Thymus (tissue), 11 donors: Measurements from ENCODE around the gene ADRA1B. TPM values are rescaled to one million over a fixed set of nuclear protein-coding genes. Genes with fewer than 3 reads are reported as not detected.
"Not testable (repeated sequence)": the region's sequence is repeated elsewhere in the genome, so short reads cannot be mapped to it uniquely, and the experiment has no call there.

Experiments
- DNase-seq, 9 donors: peaks; one replicate each; pipeline ENCODE4 v3.0.0-alpha.2; 2013; ENCODE audit warnings: low spot score in 9 of 9, low read depth in 6 of 9, missing footprints in 1 of 9
- H3K27ac ChIP-seq, 2 donors: one replicate each; pipeline ENCODE4 v1.5.1; 2013; ENCODE audit warnings: control low read depth in 1 of 2, low read depth in 1 of 2, low read length in 1 of 2, mild to moderate bottlenecking in 1 of 2, moderate library complexity in 1 of 2
- H3K27me3 ChIP-seq, 2 donors: one replicate each; pipeline ENCODE4 v1.5.1; 2013; ENCODE audit warnings: low read length in 1 of 2; ENCODE audit not compliant: control insufficient read depth in 2 of 2, insufficient read depth in 1 of 2
- H3K36me3 ChIP-seq, 2 donors: one replicate each; pipeline ENCODE4 v1.5.1; 2013; ENCODE audit warnings: low read length in 1 of 2, mild to moderate bottlenecking in 1 of 2, moderate library complexity in 1 of 2; ENCODE audit not compliant: control insufficient read depth in 2 of 2, insufficient read depth in 2 of 2
- H3K4me1 ChIP-seq, 2 donors: one replicate each; pipeline ENCODE4 v1.5.1; 2013; ENCODE audit warnings: low read length in 2 of 2; ENCODE audit not compliant: control insufficient read depth in 2 of 2, insufficient read depth in 2 of 2
- H3K4me3 ChIP-seq, 2 donors: one replicate each; pipeline ENCODE4 v1.5.1; 2013; ENCODE audit warnings: low read length in 2 of 2, control low read depth in 1 of 2, mild to moderate bottlenecking in 1 of 2
- H3K9me3 ChIP-seq, 2 donors: one replicate each; pipeline ENCODE4 v1.5.1; 2013; ENCODE audit warnings: low read length in 1 of 2, mild to moderate bottlenecking in 1 of 2; ENCODE audit not compliant: control insufficient read depth in 2 of 2, insufficient read depth in 1 of 2
- WGBS: extraction: QIAGEN DNeasy Blood & Tissue Kit; methylation state at CpG from one replicate; pipeline ENCODE4 v1.1.7; 2013; 5-methylcytosine and 5-hydroxymethylcytosine counted together
- polyA plus RNA-seq: library from polyadenylated mRNA; stranded (reverse); fragments of 200-250 nt; gene quantifications from one replicate; pipeline ENCODE4 v1.2.3, GENCODE V29; 2013
- total RNA-seq: library from RNA; stranded (reverse); fragments of 120-200 nt; gene quantifications from one replicate; pipeline ENCODE4 v1.2.4, GENCODE V29; 2013
- donor health status: healthy.

The ADRA1B gene
- total and polyA plus RNA-seq, 2 donors: 0.09 to 0.18 TPM

DNA sequence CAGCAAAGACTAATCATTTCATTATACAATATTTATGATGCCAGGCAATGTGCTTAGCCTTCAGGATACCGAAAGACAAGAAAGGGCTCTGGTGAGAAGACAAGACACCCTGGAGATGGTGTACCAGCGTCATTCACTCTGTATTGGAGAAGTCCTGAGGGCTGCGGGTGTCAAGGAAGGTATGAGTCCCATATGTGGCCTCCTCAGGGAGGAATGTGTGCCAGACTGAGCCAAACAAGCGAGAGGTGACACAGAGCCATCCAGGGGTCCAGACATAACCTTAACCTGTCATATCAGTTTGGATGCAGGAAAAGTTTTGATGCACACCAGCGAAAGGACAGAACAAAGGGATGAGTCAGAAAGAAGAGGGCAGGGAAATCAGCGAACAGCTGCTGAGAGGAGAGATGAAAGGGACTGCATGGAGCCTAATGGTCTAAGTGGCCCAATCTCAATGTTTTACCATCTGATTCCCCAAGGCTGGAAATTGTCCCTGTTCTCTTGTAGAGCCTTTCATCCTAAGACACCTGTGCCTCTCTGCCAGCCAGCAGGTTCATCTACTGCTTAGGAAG, 38.9 kb downstream of the ADRA1B start:
- DNase-seq: no peak
- H3K4me1 ChIP-seq: no peaks in the 10 kb centered on the region

DNA sequence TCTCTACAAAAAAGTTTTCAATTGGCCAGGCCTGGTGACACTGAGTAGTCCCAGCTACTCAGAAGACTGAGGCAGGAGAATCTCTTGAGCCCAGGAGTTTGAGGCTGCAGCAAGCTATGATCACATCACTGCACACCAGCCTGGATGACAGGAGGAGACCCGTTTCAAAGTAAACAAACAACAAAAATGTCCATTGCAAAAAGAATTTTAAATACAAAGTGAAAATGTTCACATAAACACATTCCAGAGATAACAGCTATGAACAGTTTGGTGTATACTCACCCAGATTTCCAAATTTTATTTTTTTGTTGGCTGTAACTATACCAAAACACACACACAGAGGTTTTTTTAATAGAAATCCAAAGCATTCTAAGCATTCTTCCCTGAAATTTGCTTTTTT, 39.8 kb downstream of the ADRA1B start:
- Histone ChIP-seq H3K9me3 (no peaks in the 10 kb centered on the region), H3K4me1 (no peaks in the 10 kb centered on the region), H3K36me3 (no peaks in the 10 kb centered on the region), H3K4me3 (no peak overlapping the region), H3K27ac (no peak overlapping the region), H3K27me3 (no peaks in the 10 kb centered on the region)
- WGBS: 89% methylated on average over 1 of the region's 1 CpG
- DNase-seq: no peak

More for the DNA sequence above, 38.9 kb downstream of the ADRA1B start:
- Histone ChIP-seq H3K9me3 (no peaks in the 10 kb centered on the region), H3K36me3 (no peaks in the 10 kb centered on the region), H3K4me3 (no peak overlapping the region), H3K27ac (no peak overlapping the region), H3K27me3 (peaks cover 0 to 2% of the 10 kb centered on the region in 2 donors)
- 93% methylated on average over 6 of the region's 6 CpGs for WGBS

DNA sequence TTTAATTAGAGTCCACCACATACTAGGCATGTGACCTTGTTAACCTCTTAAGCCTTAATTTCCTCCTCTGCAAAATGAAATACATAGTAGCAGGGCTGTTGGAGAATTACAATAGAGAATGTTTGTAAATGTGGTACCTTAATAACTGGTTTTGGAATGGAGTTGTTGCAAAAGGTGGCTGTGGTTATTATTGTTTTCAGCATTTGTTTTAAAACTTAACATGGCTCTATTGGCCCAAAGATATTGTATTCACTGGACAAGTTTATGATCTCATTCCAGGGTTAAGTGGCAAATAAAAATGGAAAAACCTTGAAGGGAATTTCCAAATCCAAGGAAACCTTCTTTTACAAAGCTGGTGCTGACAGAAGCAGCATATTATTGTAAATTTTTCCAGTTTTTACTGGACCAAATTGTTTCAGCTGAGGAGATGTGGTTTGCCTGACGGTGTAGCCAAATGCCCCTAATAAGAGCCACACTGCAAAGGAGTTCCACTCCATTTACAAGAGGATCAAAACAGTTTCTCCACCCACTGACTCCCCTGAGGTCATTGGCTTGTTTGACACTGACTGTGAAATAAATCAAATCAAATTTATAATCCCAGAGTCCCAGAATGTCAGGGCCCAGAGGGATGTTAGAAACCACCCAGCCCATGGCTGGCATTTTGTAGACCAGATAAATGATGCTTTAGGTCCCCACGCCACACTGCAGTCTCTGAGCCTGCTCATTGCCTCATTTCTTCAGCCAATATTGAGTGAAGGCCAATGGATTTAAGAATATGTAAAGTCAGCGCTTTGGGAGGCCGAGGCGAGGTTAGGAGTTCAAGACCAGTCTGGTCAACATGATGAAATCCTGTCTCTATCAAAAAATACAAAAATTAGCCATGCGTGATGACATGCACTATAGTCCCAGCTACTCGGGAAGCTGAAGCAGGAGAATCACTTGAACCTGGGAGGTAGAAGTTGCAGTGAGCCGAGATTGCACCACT, 45.2 kb downstream of the ADRA1B start:
- peaks cover 0 to 11% of the 10 kb centered on the region in 2 donors for H3K27me3 ChIP-seq
- DNase-seq: no peak
- H3K36me3 ChIP-seq: no peaks in the 10 kb centered on the region
- H3K4me1 ChIP-seq: no peaks in the 10 kb centered on the region
- no peaks in the 10 kb centered on the region for H3K9me3 ChIP-seq
- no peak overlapping the region for H3K27ac ChIP-seq
- WGBS: 95% methylated on average over 8 of the region's 8 CpGs
- H3K4me3 ChIP-seq: no peak overlapping the region

DNA sequence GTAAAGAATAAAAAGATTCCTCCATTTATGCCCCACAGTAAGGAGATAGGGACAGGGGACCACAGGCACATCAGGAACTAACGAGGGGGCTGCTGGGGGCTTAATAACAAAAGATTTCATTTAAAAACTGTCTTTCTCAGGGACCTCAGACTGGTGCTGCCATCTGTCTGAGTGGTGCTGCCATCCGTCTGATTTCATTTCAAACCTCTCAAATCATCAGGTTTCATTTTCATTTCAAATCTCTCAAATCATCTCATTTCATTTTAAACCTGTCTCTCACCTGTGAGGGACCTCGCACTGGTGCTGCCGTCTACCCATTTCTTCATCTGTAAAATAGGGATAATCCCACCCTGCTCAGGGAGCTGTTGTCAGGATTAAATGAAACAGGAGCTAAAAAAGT, 45.9 kb downstream of the ADRA1B start:
- Histone ChIP-seq H3K27ac (no peak overlapping the region), H3K36me3 (no peaks in the 10 kb centered on the region), H3K4me3 (no peak overlapping the region), H3K9me3 (no peaks in the 10 kb centered on the region), H3K27me3 (peaks cover 0 to 12% of the 10 kb centered on the region in 2 donors), H3K4me1 (no peaks in the 10 kb centered on the region)
- 78% methylated on average over 4 of the region's 4 CpGs for WGBS
- DNase-seq: no peak

DNA sequence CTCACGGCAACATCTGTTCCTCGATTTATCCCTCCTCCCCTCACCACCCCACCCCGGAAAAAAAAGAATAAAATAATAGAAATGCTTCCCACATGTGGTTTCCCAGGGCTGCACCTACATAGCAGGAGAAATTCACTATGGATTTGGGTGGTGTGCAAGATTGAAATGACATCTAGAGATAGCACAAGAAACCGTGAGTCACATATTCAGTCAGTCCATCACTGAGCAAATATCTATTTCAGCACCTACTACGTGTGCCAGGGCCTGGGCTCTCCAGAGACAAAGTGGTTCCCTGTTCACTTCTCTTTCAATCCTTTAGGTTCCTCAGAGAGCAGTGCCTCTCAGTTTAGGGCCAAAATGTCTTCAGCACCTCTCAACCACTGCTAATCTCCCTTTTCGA, 47.7 kb downstream of the ADRA1B start:
- 94% methylated on average over 6 of the region's 6 CpGs for WGBS
- no peaks in the 10 kb centered on the region for H3K4me1 ChIP-seq
- no peak for DNase-seq

DNA sequence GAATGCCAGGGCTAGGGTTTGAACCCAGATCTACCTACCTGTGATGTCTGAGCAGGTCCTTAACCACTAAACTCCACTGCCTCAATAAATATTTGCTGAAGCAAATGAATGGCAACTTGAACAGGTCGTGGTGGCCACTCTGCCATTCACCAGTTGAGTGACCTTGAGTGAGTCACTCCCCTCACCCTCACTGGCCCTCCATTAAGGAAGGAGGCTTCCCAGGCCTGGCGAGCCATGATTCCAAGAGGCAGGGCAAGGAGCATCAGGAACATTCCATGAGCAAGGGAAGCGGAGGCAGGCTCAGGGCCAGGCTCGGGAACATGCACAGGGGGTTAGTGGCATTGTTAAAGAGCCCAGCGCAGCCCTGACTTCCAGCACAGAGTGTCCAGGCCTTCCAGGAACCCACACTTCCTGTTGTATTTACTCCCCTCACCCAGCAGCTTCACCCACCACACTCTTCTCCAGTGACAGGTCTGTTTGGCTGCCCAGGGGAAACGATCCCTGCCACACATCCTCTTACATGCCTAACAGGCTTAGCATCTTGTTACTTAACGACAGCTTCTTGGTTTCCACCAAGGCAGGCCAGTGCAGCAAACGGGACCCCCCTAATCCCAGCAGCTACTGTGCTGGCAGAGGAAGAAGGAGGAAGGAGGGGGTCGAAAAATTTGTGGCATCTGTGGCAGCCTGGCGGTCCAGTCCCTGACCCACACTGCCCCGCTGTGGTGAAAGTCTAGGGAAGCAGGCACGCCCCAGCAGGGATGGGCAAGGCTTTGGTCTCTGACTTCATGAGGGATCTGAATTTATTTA, 49.0 kb downstream of the ADRA1B start:
- no peaks in the 10 kb centered on the region for H3K9me3 ChIP-seq
- H3K4me3 ChIP-seq: no peak overlapping the region
- H3K27ac ChIP-seq: no peak overlapping the region
- no peaks in the 10 kb centered on the region for H3K36me3 ChIP-seq
- WGBS: 41% methylated on average over 12 of the region's 12 CpGs
- H3K27me3 ChIP-seq: peaks cover 9 to 35% of the 10 kb centered on the region in 2 donors
- no peaks in the 10 kb centered on the region for H3K4me1 ChIP-seq
- DNase-seq: peak in 1 of 9 donors; percentile 7

More for the DNA sequence above, 47.7 kb downstream of the ADRA1B start:
- Histone ChIP-seq H3K27me3 (peaks cover under 1 to 26% of the 10 kb centered on the region in 2 donors), H3K27ac (no peak overlapping the region), H3K4me3 (no peak overlapping the region), H3K9me3 (no peaks in the 10 kb centered on the region), H3K36me3 (no peaks in the 10 kb centered on the region)

DNA sequence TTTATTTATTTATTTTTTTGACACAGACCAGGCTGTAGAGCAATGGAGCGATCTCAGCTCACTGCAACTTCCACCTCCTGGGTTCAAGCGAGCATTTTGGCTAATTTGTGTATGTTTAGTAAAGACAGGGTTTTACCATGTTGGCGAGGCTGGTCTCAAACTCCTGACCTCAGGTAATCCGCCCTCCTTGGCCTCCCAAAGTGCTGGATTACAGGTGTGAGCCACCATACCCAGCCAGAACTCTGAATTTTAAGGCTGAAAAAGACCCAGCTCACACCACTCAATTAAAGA, 49.5 kb downstream of the ADRA1B start:
- not testable (repeated sequence) for H3K27ac ChIP-seq, DNase-seq, H3K4me1 ChIP-seq, H3K9me3 ChIP-seq, H3K36me3 ChIP-seq, H3K4me3 ChIP-seq
- peaks cover 10 to 41% of the 10 kb centered on the region in 2 donors for H3K27me3 ChIP-seq
- 69% methylated on average over 4 of the region's 4 CpGs for WGBS

DNA sequence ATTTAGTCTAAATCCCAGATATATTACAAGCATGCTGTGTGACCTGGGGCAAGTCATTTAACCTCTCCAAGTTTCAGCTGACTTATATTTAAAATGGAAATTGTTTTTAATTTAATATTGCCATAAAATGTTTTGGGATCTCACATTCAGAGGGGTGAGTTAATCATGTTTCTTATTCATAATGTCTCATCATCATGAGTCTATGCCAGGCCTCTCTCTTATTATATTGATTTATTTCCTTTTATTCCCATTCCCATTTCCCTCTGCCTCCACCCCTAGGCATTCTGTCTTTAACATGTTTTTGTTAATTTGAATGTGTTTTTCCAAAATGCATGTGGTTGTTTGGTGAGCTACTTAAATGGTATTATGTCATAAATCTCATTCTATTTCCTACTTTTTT, 53.7 kb downstream of the ADRA1B start:
- Histone ChIP-seq H3K36me3 (no peaks in the 10 kb centered on the region), H3K4me1 (peaks cover 2 to 5% of the 10 kb centered on the region in 2 donors), H3K27me3 (peaks cover 41 to 78% of the 10 kb centered on the region in 2 donors), H3K4me3 (no peak overlapping the region), H3K27ac (no peak overlapping the region), H3K9me3 (no peaks in the 10 kb centered on the region)
- no peak for DNase-seq

DNA sequence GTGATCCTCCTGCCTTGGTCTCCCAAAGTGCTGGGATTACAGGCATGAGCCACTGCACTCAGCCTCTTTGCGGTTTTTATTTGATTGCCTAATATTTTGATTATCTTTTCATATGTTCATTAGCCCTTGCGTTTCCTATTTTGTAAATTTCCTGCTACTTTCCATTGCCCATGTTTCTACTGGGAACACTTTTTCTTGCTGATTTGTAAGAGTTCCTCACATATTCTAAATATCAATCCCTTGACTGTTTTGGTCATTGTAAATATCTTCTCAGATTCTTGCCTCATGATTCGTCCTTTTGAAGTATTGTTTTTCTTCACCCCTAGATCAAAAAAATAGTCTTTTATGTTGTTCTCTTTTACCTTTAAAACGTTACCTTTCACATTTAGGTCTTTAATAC, 54.8 kb downstream of the ADRA1B start:
- H3K27ac ChIP-seq: no peak overlapping the region
- no peak overlapping the region for H3K4me3 ChIP-seq
- 88% methylated on average over 4 of the region's 4 CpGs for WGBS
- H3K4me1 ChIP-seq: peaks cover 2 to 5% of the 10 kb centered on the region in 2 donors
- no peaks in the 10 kb centered on the region for H3K36me3 ChIP-seq
- H3K9me3 ChIP-seq: no peaks in the 10 kb centered on the region
- no peak for DNase-seq
- H3K27me3 ChIP-seq: peaks cover 44 to 80% of the 10 kb centered on the region in 2 donors
